Stomach smooth muscle (tissue), 2 donors: ENCODE data around the gene RCOR3.
"Not testable (repeated sequence)": the region's sequence is repeated elsewhere in the genome, so short reads cannot be mapped to it uniquely, and the experiment has no call there.

Experiments
- H3K27ac ChIP-seq: one replicate; pipeline ENCODE4 v1.7.0; 2013; ENCODE audit warnings: mild to moderate bottlenecking, low read length, inconsistent platforms
- H3K27me3 ChIP-seq, 2 donors: one replicate each; pipeline ENCODE4 v1.7.0; 2013; ENCODE audit warnings: low read length in 2 of 2; ENCODE audit not compliant: insufficient read depth in 2 of 2, control insufficient read depth in 1 of 2
- H3K36me3 ChIP-seq, 2 donors: one replicate each; pipeline ENCODE4 v1.7.0; 2013; ENCODE audit warnings: low read length in 2 of 2; ENCODE audit not compliant: control insufficient read depth in 2 of 2, insufficient read depth in 2 of 2
- H3K4me1 ChIP-seq: one replicate; pipeline ENCODE4 v1.7.0; 2013; ENCODE audit warnings: low read length; ENCODE audit not compliant: control insufficient read depth, insufficient read depth
- H3K4me3 ChIP-seq, 2 donors: one replicate each; pipeline ENCODE4 v1.7.0; 2013; ENCODE audit warnings: low read length in 2 of 2
- H3K9ac ChIP-seq, 2 donors: one replicate each; pipeline ENCODE4 v1.7.0; 2013; ENCODE audit warnings: low read length in 2 of 2, mild to moderate bottlenecking in 1 of 2
- H3K9me3 ChIP-seq, 2 donors: one replicate each; pipeline ENCODE4 v1.7.0; 2013; ENCODE audit warnings: low read length in 2 of 2; ENCODE audit not compliant: control insufficient read depth in 2 of 2
- donor health status: healthy.
- donor health status: Pancreatic carcinoma.

RCOR3 gene

GRCh38 chr1:211340622-211341507 is 81.7 kb downstream of the RCOR3 start:
- Histone ChIP-seq H3K9ac (no peak overlapping the region), H3K36me3 (peaks cover 0 to 2% of the 10 kb centered on the region in 2 donors), H3K9me3 (no peaks in the 10 kb centered on the region), H3K27ac (no peak overlapping the region), H3K4me1 (peaks cover 14% of the 10 kb centered on the region), H3K4me3 (no peak overlapping the region), H3K27me3 (no peaks in the 10 kb centered on the region)

- H3K36me3 ChIP-seq, result peaks cover 0 to 2% of the 10 kb centered on the region in 2 donors
- H3K4me1 ChIP-seq, result peaks cover 10% of the 10 kb centered on the region
- H3K9ac ChIP-seq, result no peak overlapping the region
- no peak overlapping the region for H3K4me3 ChIP-seq
- no peaks in the 10 kb centered on the region for H3K27me3 ChIP-seq
- no peak overlapping the region for H3K27ac ChIP-seq
- no peaks in the 10 kb centered on the region for H3K9me3 ChIP-seq
Observed at GRCh38 chr1:211341999-211342398, 82.8 kb downstream of the RCOR3 start.

- Histone ChIP-seq H3K36me3 (peaks cover 0 to 2% of the 10 kb centered on the region in 2 donors), H3K27ac (no peak overlapping the region)
Observed at GRCh38 chr1:211343607-211344006, 84.4 kb downstream of the RCOR3 start.

GRCh38 chr1:211344152-211344618 is 85.0 kb downstream of the RCOR3 start:
- no peak overlapping the region for H3K4me3 ChIP-seq
- no peak overlapping the region for H3K27ac ChIP-seq
- no peak overlapping the region for H3K9ac ChIP-seq
- H3K4me1 ChIP-seq, result peaks cover 5% of the 10 kb centered on the region
- H3K9me3 ChIP-seq, result no peaks in the 10 kb centered on the region
- H3K27me3 ChIP-seq, result no peaks in the 10 kb centered on the region
- peaks cover 0 to 2% of the 10 kb centered on the region in 2 donors for H3K36me3 ChIP-seq

More at GRCh38 chr1:211343607-211344006, 84.4 kb downstream of the RCOR3 start:
- H3K4me3 ChIP-seq, result no peak overlapping the region
- H3K9me3 ChIP-seq, result no peaks in the 10 kb centered on the region
- no peak overlapping the region for H3K9ac ChIP-seq
- peaks cover 5% of the 10 kb centered on the region for H3K4me1 ChIP-seq
- H3K27me3 ChIP-seq, result no peaks in the 10 kb centered on the region

GRCh38 chr1:211345719-211346118 is 86.6 kb downstream of the RCOR3 start:
- peaks cover 3% of the 10 kb centered on the region for H3K4me1 ChIP-seq

GRCh38 chr1:211347077-211347844 is 88.1 kb downstream of the RCOR3 start:
- no peak overlapping the region for H3K27ac ChIP-seq

More at GRCh38 chr1:211345719-211346118, 86.6 kb downstream of the RCOR3 start:
- H3K27ac ChIP-seq, result no peak overlapping the region
- H3K9ac ChIP-seq, result no peak overlapping the region
- H3K4me3 ChIP-seq, result no peak overlapping the region
- no peaks in the 10 kb centered on the region for H3K27me3 ChIP-seq
- no peaks in the 10 kb centered on the region for H3K36me3 ChIP-seq
- H3K9me3 ChIP-seq, result no peaks in the 10 kb centered on the region

GRCh38 chr1:211348547-211348946 is 89.4 kb downstream of the RCOR3 start:
- no peaks in the 10 kb centered on the region for H3K4me1 ChIP-seq
- no peak overlapping the region for H3K9ac ChIP-seq
- no peaks in the 10 kb centered on the region for H3K9me3 ChIP-seq
- H3K27ac ChIP-seq, result no peak overlapping the region
- no peak overlapping the region for H3K4me3 ChIP-seq
- H3K36me3 ChIP-seq, result peaks cover 2 to 3% of the 10 kb centered on the region in 2 donors
- no peaks in the 10 kb centered on the region for H3K27me3 ChIP-seq

More at GRCh38 chr1:211347077-211347844, 88.1 kb downstream of the RCOR3 start:
- Histone ChIP-seq H3K9me3 (no peaks in the 10 kb centered on the region), H3K27me3 (no peaks in the 10 kb centered on the region), H3K4me3 (no peak overlapping the region), H3K36me3 (no peaks in the 10 kb centered on the region), H3K9ac (no peak overlapping the region), H3K4me1 (no peaks in the 10 kb centered on the region)

GRCh38 chr1:211349741-211350140 is 90.6 kb downstream of the RCOR3 start:
- Histone ChIP-seq H3K27ac (no peak overlapping the region), H3K36me3 (peaks cover 3 to 5% of the 10 kb centered on the region in 2 donors), H3K4me1 (no peaks in the 10 kb centered on the region), H3K27me3 (no peaks in the 10 kb centered on the region), H3K9ac (no peak overlapping the region), H3K4me3 (no peak overlapping the region), H3K9me3 (no peaks in the 10 kb centered on the region)

- not testable (repeated sequence) for H3K9ac ChIP-seq, H3K27me3 ChIP-seq, H3K4me3 ChIP-seq, H3K4me1 ChIP-seq, H3K27ac ChIP-seq, H3K9me3 ChIP-seq
- peaks cover 12 to 19% of the 10 kb centered on the region in 2 donors for H3K36me3 ChIP-seq
Observed at GRCh38 chr1:211352055-211352454, 92.9 kb downstream of the RCOR3 start.

- Histone ChIP-seq H3K27ac (no peak overlapping the region), H3K36me3 (peaks cover 14 to 21% of the 10 kb centered on the region in 2 donors), H3K4me3 (no peak overlapping the region), H3K9me3 (no peaks in the 10 kb centered on the region), H3K9ac (no peak overlapping the region), H3K4me1 (no peaks in the 10 kb centered on the region), H3K27me3 (no peaks in the 10 kb centered on the region)
Observed at GRCh38 chr1:211352465-211352864, 93.3 kb downstream of the RCOR3 start.
